ENCODE data around the gene C10orf90.

The C10orf90 gene

GRCh38 chr10:126520751-126521317, 149.7 kb downstream of the C10orf90 start:
- Histone ChIP-seq H3K4me1 (ENCODE audit: control insufficient read depth in 2 of 2, insufficient read depth in 1 of 2, low read depth in 1 of 2, low read length in 2 of 2) (no peaks in the 10 kb centered on the region), H3K36me3 (replicated peaks in 1 of 2; ENCODE audit: control insufficient read depth in 2 of 2, insufficient read depth in 2 of 2, low read length in 2 of 2) (no peaks in the 10 kb centered on the region), H3K18ac (ENCODE audit: low read length) (no peak overlapping the region), H2BK120ac (ENCODE audit: low read depth, low read length) (no peak overlapping the region), H2BK5ac (ENCODE audit: low read length) (no peak overlapping the region), H4K91ac (ENCODE audit: low read depth, low read length, poor library complexity) (no peak overlapping the region), H2AK5ac (ENCODE audit: low read depth, low read length) (no peak overlapping the region), H3K9me3 (replicated peaks in 1 of 2; ENCODE audit: control insufficient read depth in 2 of 2, insufficient read depth in 1 of 2, low read depth in 1 of 2, low read length in 2 of 2) (no peaks in the 10 kb centered on the region), H3K27me3 (ENCODE audit: control insufficient read depth in 3 of 3, insufficient read depth in 3 of 3, low read depth in 1 of 3, low read length in 3 of 3) (no peaks in the 10 kb centered on the region), H3K79me1 (ENCODE audit: low read depth, low read length) (no peaks in the 10 kb centered on the region), H3K4ac (ENCODE audit: low read length) (no peak overlapping the region), H3K27ac (replicated peaks; ENCODE audit: low read length) (no peak overlapping the region), H2AFZ (ENCODE audit: low read length) (no peak overlapping the region), H3K9ac (ENCODE audit: low read depth, low read length, poor library complexity) (no peak overlapping the region), H2BK15ac (ENCODE audit: low read length) (no peak overlapping the region), H2BK12ac (ENCODE audit: low read length) (no peak overlapping the region), H3K23ac (ENCODE audit: low read depth, low read length, poor library complexity) (no peak overlapping the region), H3K4me3 (ENCODE audit: low read length in 2 of 2) (no peak overlapping the region), H3K14ac (ENCODE audit: low read length) (no peak overlapping the region), H3K4me2 (ENCODE audit: insufficient read depth, low read length, poor library complexity, severe bottlenecking) (no peak overlapping the region), H4K8ac (ENCODE audit: low read depth, low read length) (no peak overlapping the region)
- no peak for DNase-seq (ENCODE audit: low spot score)
- WGBS, 2 donors (ENCODE audit: extremely low coverage in 2 of 2, insufficient read length in 2 of 2, insufficient replicate concordance in 1 of 2), result no CpG with 5 or more reads among the region's 7 CpGs

- no CpG with 5 or more reads among the region's 7 CpGs for WGBS, 2 donors (ENCODE audit: extremely low coverage in 2 of 2, insufficient read length in 2 of 2, insufficient replicate concordance in 1 of 2)
- no peak for DNase-seq (ENCODE audit: low spot score)
- H3K9me3 ChIP-seq (replicated peaks in 1 of 2; ENCODE audit: control insufficient read depth in 2 of 2, insufficient read depth in 1 of 2, low read depth in 1 of 2, low read length in 2 of 2), result no peaks in the 10 kb centered on the region
Measured at GRCh38 chr10:126519992-126520391, 150.5 kb downstream of the C10orf90 start.

GRCh38 chr10:126519185-126519584, 151.3 kb downstream of the C10orf90 start:
- no peak overlapping the region for H2BK120ac ChIP-seq (ENCODE audit: low read depth, low read length)
- DNase-seq (ENCODE audit: low spot score), result no peak

More at GRCh38 chr10:126519992-126520391, 150.5 kb downstream of the C10orf90 start:
- Histone ChIP-seq H4K8ac (ENCODE audit: low read depth, low read length) (no peak overlapping the region), H3K23ac (ENCODE audit: low read depth, low read length, poor library complexity) (no peak overlapping the region), H2AK5ac (ENCODE audit: low read depth, low read length) (no peak overlapping the region), H3K4me3 (ENCODE audit: low read length in 2 of 2) (no peak overlapping the region), H2BK12ac (ENCODE audit: low read length) (no peak overlapping the region), H3K9ac (ENCODE audit: low read depth, low read length, poor library complexity) (no peak overlapping the region), H3K18ac (ENCODE audit: low read length) (peak overlapping the region; percentile 54), H3K4me2 (ENCODE audit: insufficient read depth, low read length, poor library complexity, severe bottlenecking) (no peak overlapping the region), H2BK120ac (ENCODE audit: low read depth, low read length) (no peak overlapping the region), H3K27me3 (ENCODE audit: control insufficient read depth in 3 of 3, insufficient read depth in 3 of 3, low read depth in 1 of 3, low read length in 3 of 3) (no peaks in the 10 kb centered on the region), H2BK5ac (ENCODE audit: low read length) (no peak overlapping the region), H3K27ac (replicated peaks; ENCODE audit: low read length) (no peak overlapping the region), H2AFZ (ENCODE audit: low read length) (no peak overlapping the region), H3K36me3 (replicated peaks in 1 of 2; ENCODE audit: control insufficient read depth in 2 of 2, insufficient read depth in 2 of 2, low read length in 2 of 2) (no peaks in the 10 kb centered on the region), H3K4me1 (ENCODE audit: control insufficient read depth in 2 of 2, insufficient read depth in 1 of 2, low read depth in 1 of 2, low read length in 2 of 2) (no peaks in the 10 kb centered on the region), H3K14ac (ENCODE audit: low read length) (no peak overlapping the region), H3K79me1 (ENCODE audit: low read depth, low read length) (no peaks in the 10 kb centered on the region), H2BK15ac (ENCODE audit: low read length) (no peak overlapping the region), H4K91ac (ENCODE audit: low read depth, low read length, poor library complexity) (no peak overlapping the region), H3K4ac (ENCODE audit: low read length) (no peak overlapping the region)

GRCh38 chr10:126518218-126519080, 152.0 kb downstream of the C10orf90 start:
- Histone ChIP-seq H3K36me3 (replicated peaks in 1 of 2; ENCODE audit: control insufficient read depth in 2 of 2, insufficient read depth in 2 of 2, low read length in 2 of 2) (no peaks in the 10 kb centered on the region), H2BK12ac (ENCODE audit: low read length) (no peak overlapping the region)
- WGBS, 2 donors (ENCODE audit: extremely low coverage in 2 of 2, insufficient read length in 2 of 2, insufficient replicate concordance in 1 of 2), result no CpG with 5 or more reads among the region's 10 CpGs

More at GRCh38 chr10:126519185-126519584, 151.3 kb downstream of the C10orf90 start:
- H3K18ac ChIP-seq (ENCODE audit: low read length), result no peak overlapping the region
- H3K79me1 ChIP-seq (ENCODE audit: low read depth, low read length), result no peaks in the 10 kb centered on the region
- H2AFZ ChIP-seq (ENCODE audit: low read length), result no peak overlapping the region
- no CpG with 5 or more reads among the region's 2 CpGs for WGBS, 2 donors (ENCODE audit: extremely low coverage in 2 of 2, insufficient read length in 2 of 2, insufficient replicate concordance in 1 of 2)
- no peaks in the 10 kb centered on the region for H3K4me1 ChIP-seq (ENCODE audit: control insufficient read depth in 2 of 2, insufficient read depth in 1 of 2, low read depth in 1 of 2, low read length in 2 of 2)
- no peak overlapping the region for H3K4ac ChIP-seq (ENCODE audit: low read length)
- H3K9me3 ChIP-seq (replicated peaks in 1 of 2; ENCODE audit: control insufficient read depth in 2 of 2, insufficient read depth in 1 of 2, low read depth in 1 of 2, low read length in 2 of 2), result no peaks in the 10 kb centered on the region
- no peak overlapping the region for H4K91ac ChIP-seq (ENCODE audit: low read depth, low read length, poor library complexity)
- no peak overlapping the region for H3K4me3 ChIP-seq (ENCODE audit: low read length in 2 of 2)
- H3K4me2 ChIP-seq (ENCODE audit: insufficient read depth, low read length, poor library complexity, severe bottlenecking), result no peak overlapping the region
- H2AK5ac ChIP-seq (ENCODE audit: low read depth, low read length), result no peak overlapping the region
- H3K27me3 ChIP-seq (ENCODE audit: control insufficient read depth in 3 of 3, insufficient read depth in 3 of 3, low read depth in 1 of 3, low read length in 3 of 3), result peaks cover 0 to under 1% (median 0%) of the 10 kb centered on the region in 3 experiments
- H4K8ac ChIP-seq (ENCODE audit: low read depth, low read length), result no peak overlapping the region
- H3K23ac ChIP-seq (ENCODE audit: low read depth, low read length, poor library complexity), result no peak overlapping the region
- H2BK5ac ChIP-seq (ENCODE audit: low read length), result no peak overlapping the region
- H3K36me3 ChIP-seq (replicated peaks in 1 of 2; ENCODE audit: control insufficient read depth in 2 of 2, insufficient read depth in 2 of 2, low read length in 2 of 2), result no peaks in the 10 kb centered on the region
- H2BK15ac ChIP-seq (ENCODE audit: low read length), result no peak overlapping the region
- H3K14ac ChIP-seq (ENCODE audit: low read length), result no peak overlapping the region
- no peak overlapping the region for H3K9ac ChIP-seq (ENCODE audit: low read depth, low read length, poor library complexity)
- no peak overlapping the region for H3K27ac ChIP-seq (replicated peaks; ENCODE audit: low read length)
- no peak overlapping the region for H2BK12ac ChIP-seq (ENCODE audit: low read length)

More at GRCh38 chr10:126518218-126519080, 152.0 kb downstream of the C10orf90 start:
- H3K27ac ChIP-seq (replicated peaks; ENCODE audit: low read length), result no peak overlapping the region
- H2AFZ ChIP-seq (ENCODE audit: low read length), result no peak overlapping the region
- no peaks in the 10 kb centered on the region for H3K79me1 ChIP-seq (ENCODE audit: low read depth, low read length)
- H3K23ac ChIP-seq (ENCODE audit: low read depth, low read length, poor library complexity), result no peak overlapping the region
- H2BK15ac ChIP-seq (ENCODE audit: low read length), result no peak overlapping the region
- no peak overlapping the region for H3K4me3 ChIP-seq (ENCODE audit: low read length in 2 of 2)
- no peak overlapping the region for H4K8ac ChIP-seq (ENCODE audit: low read depth, low read length)
- H3K4me1 ChIP-seq (ENCODE audit: control insufficient read depth in 2 of 2, insufficient read depth in 1 of 2, low read depth in 1 of 2, low read length in 2 of 2), result no peaks in the 10 kb centered on the region
- DNase-seq (ENCODE audit: low spot score), result no peak
- H2BK120ac ChIP-seq (ENCODE audit: low read depth, low read length), result no peak overlapping the region
- no peak overlapping the region for H2AK5ac ChIP-seq (ENCODE audit: low read depth, low read length)
- no peak overlapping the region for H3K4ac ChIP-seq (ENCODE audit: low read length)
- no peak overlapping the region for H3K9ac ChIP-seq (ENCODE audit: low read depth, low read length, poor library complexity)
- no peak overlapping the region for H3K18ac ChIP-seq (ENCODE audit: low read length)
- H2BK5ac ChIP-seq (ENCODE audit: low read length), result no peak overlapping the region
- no peak overlapping the region for H4K91ac ChIP-seq (ENCODE audit: low read depth, low read length, poor library complexity)
- H3K4me2 ChIP-seq (ENCODE audit: insufficient read depth, low read length, poor library complexity, severe bottlenecking), result no peak overlapping the region
- H3K27me3 ChIP-seq (ENCODE audit: control insufficient read depth in 3 of 3, insufficient read depth in 3 of 3, low read depth in 1 of 3, low read length in 3 of 3), result peaks cover 0 to 2% (median 0%) of the 10 kb centered on the region in 3 experiments
- no peaks in the 10 kb centered on the region for H3K9me3 ChIP-seq (replicated peaks in 1 of 2; ENCODE audit: control insufficient read depth in 2 of 2, insufficient read depth in 1 of 2, low read depth in 1 of 2, low read length in 2 of 2)
- H3K14ac ChIP-seq (ENCODE audit: low read length), result no peak overlapping the region
